SK-N-SH (cell line): ENCODE measurements around the gene BICC1.

ENCODE experiments used
- EP300 ChIP-seq, 2 experiments: IDR thresholded peaks; 2 replicates each; pipeline versions ENCODE4 v1.4.0 to v1.6.1; 2012; ENCODE audit warnings: borderline replicate concordance in 1 of 2, low read depth in 1 of 2, low read length in 1 of 2
- EZH2phosphoT487 ChIP-seq: fragments of 200-600 bp; sonication (generic); IDR thresholded peaks from 2 replicates; pipeline ENCODE4 v1.6.1; 2017; ENCODE audit warnings: low read depth, mixed run types, mild to moderate bottlenecking, antibody characterized with exemption, moderate library complexity, borderline replicate concordance
- POLR2AphosphoS5 ChIP-seq: IDR thresholded peaks from 2 replicates; pipeline ENCODE4 v1.6.1; 2012; ENCODE audit warnings: low read depth, low read length
- RAD21 ChIP-seq: IDR thresholded peaks from 2 replicates; pipeline ENCODE4 v1.6.1; 2012; ENCODE audit warnings: mild to moderate bottlenecking, low read length
- SIN3A ChIP-seq: IDR thresholded peaks from 2 replicates; pipeline ENCODE4 v1.6.1; 2012; ENCODE audit warnings: low read depth, mild to moderate bottlenecking, low read length, moderate library complexity, borderline replicate concordance
- TAF1 ChIP-seq: IDR thresholded peaks from 2 replicates; pipeline ENCODE4 v1.6.1; 2012; ENCODE audit warnings: low read depth, mild to moderate bottlenecking, low read length, moderate library complexity, borderline replicate concordance
- TF ChIP-seq, protein P1 (sequence below): fragments of 200-600 bp; sonication (generic); IDR thresholded peaks from 2 replicates; pipeline ENCODE4 v1.6.1; 2017; ENCODE audit warnings: antibody characterized with exemption, mild to moderate bottlenecking, moderate library complexity
- TF ChIP-seq, protein P2 (sequence below): IDR thresholded peaks from 2 replicates; pipeline ENCODE4 v1.6.1; 2012; ENCODE audit warnings: mild to moderate bottlenecking, low read depth, low read length, moderate library complexity

DNA sequence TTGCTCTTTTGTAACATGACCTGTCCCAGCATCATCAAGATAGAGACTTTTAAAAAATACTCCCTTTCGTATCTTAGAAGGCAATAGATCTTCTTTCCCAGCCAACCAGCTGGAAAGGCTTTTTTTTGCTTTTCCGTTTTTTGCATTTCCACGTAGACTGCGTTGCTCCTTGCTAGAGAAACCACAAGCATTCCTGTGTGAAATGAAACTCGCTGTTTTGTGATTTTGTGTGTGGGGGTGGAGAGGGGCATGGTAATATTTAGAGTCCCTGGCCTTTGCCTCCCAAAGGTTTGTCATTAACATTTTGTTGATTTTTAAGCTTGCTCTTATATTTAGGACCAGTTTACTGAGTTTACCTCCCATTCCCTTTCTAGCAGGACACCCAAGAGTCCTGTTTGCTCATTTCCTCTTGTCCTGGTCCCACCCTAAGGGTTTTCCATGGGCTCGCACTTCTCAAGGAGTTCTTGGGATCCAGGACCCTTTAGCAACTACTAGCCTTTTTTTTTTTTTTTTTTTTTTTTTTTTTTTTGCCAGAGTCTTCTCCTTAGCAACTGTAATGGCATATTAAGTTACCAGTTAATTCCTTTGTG, 243.6 kb downstream of the BICC1 start:
- TF ChIP-seq, protein P1, sequence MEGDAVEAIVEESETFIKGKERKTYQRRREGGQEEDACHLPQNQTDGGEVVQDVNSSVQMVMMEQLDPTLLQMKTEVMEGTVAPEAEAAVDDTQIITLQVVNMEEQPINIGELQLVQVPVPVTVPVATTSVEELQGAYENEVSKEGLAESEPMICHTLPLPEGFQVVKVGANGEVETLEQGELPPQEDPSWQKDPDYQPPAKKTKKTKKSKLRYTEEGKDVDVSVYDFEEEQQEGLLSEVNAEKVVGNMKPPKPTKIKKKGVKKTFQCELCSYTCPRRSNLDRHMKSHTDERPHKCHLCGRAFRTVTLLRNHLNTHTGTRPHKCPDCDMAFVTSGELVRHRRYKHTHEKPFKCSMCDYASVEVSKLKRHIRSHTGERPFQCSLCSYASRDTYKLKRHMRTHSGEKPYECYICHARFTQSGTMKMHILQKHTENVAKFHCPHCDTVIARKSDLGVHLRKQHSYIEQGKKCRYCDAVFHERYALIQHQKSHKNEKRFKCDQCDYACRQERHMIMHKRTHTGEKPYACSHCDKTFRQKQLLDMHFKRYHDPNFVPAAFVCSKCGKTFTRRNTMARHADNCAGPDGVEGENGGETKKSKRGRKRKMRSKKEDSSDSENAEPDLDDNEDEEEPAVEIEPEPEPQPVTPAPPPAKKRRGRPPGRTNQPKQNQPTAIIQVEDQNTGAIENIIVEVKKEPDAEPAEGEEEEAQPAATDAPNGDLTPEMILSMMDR: no peak
- TF ChIP-seq EZH2phosphoT487 (no peak), POLR2AphosphoS5 (no peak), EP300 (IDR thresholded peaks at IDR 0.05; ENCODE audit: borderline replicate concordance in 1 of 2, low read depth in 1 of 2, low read length in 1 of 2) (0 out of 4 replicates have a peak, but pooled peaks of 1 of the 2 experiments have one; percentile 8), TAF1 (no peak), SIN3A (no peak), RAD21 (no peak)
- TF ChIP-seq, protein P2, sequence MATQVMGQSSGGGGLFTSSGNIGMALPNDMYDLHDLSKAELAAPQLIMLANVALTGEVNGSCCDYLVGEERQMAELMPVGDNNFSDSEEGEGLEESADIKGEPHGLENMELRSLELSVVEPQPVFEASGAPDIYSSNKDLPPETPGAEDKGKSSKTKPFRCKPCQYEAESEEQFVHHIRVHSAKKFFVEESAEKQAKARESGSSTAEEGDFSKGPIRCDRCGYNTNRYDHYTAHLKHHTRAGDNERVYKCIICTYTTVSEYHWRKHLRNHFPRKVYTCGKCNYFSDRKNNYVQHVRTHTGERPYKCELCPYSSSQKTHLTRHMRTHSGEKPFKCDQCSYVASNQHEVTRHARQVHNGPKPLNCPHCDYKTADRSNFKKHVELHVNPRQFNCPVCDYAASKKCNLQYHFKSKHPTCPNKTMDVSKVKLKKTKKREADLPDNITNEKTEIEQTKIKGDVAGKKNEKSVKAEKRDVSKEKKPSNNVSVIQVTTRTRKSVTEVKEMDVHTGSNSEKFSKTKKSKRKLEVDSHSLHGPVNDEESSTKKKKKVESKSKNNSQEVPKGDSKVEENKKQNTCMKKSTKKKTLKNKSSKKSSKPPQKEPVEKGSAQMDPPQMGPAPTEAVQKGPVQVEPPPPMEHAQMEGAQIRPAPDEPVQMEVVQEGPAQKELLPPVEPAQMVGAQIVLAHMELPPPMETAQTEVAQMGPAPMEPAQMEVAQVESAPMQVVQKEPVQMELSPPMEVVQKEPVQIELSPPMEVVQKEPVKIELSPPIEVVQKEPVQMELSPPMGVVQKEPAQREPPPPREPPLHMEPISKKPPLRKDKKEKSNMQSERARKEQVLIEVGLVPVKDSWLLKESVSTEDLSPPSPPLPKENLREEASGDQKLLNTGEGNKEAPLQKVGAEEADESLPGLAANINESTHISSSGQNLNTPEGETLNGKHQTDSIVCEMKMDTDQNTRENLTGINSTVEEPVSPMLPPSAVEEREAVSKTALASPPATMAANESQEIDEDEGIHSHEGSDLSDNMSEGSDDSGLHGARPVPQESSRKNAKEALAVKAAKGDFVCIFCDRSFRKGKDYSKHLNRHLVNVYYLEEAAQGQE: no peak
